GM12878 (cell line): ENCODE measurements around the gene KLHL22. TPM values are rescaled to one million over a fixed set of nuclear protein-coding genes. Genes with fewer than 3 reads are reported as not detected.

Experiments used
- ATAC-seq: fragments of 200-7000 bp; cut with Tn5 transposase; 3 replicates; pipeline ENCODE4 v1.9.1; 2020; ENCODE audit warnings: mild to moderate bottlenecking, moderate library complexity
- BruUV-seq: library from RNA; stranded (reverse); fragments of 400-500 nt; replicated peaks from 2 replicates; lab custom pipeline; 2021; lab: Mats Ljungman, UMichigan
- CTCF ChIA-PET: fragments of 300-600 bp; sonication (Branson Sonifier 250); formaldehyde crosslinking; extraction: SDS; loops from one replicate; lab custom pipeline; 2021; ENCODE audit warnings: inconsistent platforms; lab: Yijun Ruan, JAX
- POLR2A ChIA-PET: fragments of 350-600 bp; formaldehyde crosslinking; extraction: SDS; loops from one replicate; lab custom pipeline; 2021; ENCODE audit warnings: inconsistent platforms; lab: Charles Lee
- RAD21 ChIA-PET: fragments of 300-600 bp; sonication (Branson Sonifier 250); formaldehyde crosslinking; loops from one replicate; lab custom pipeline; 2023; ENCODE audit warnings: antibody characterized with exemption; ENCODE audit not compliant: unreplicated experiment; lab: Charles Lee
- SMC1A ChIA-PET: fragments of 300-600 bp; sonication (Branson Sonifier 250); formaldehyde crosslinking; loops from one replicate; lab custom pipeline; 2023; ENCODE audit not compliant: unreplicated experiment, uncharacterized antibody; lab: Charles Lee
- DNase-seq: peaks from one replicate; pipeline ENCODE4 v3.0.0-alpha.2; 2011; ENCODE audit warnings: low read depth, low spot score
- FAIRE-seq: peaks from 3 replicates; lab custom pipeline; 2011; peaks lifted over from hg19 to GRCh38; lab: Jason Lieb, UNC
- H2AFZ ChIP-seq: 2 replicates; pipeline ENCODE4 v1.6.0; 2011; ENCODE audit warnings: low read depth, low read length, control low read depth; ENCODE audit not compliant: control insufficient read depth
- H3K27ac ChIP-seq: 2 replicates; pipeline ENCODE4 v1.5.1; 2011; ENCODE audit warnings: control low read depth; ENCODE audit not compliant: control insufficient read depth, insufficient read depth
- H3K27me3 ChIP-seq, 2 experiments: replicated peaks in 1 of 2; 2 replicates each; pipeline versions ENCODE4 v1.6.0 to v1.6.1; 2011; ENCODE audit warnings: low read length in 1 of 2; ENCODE audit not compliant: control insufficient read depth in 2 of 2, insufficient read depth in 2 of 2
- H3K36me3 ChIP-seq, 2 experiments: 2 replicates each; pipeline ENCODE4 v1.5.1; 2011; ENCODE audit warnings: low read length in 1 of 2; ENCODE audit not compliant: control insufficient read depth in 2 of 2, insufficient read depth in 2 of 2
- H3K4me1 ChIP-seq: 2 replicates; pipeline ENCODE4 v1.6.1; 2011; ENCODE audit warnings: mild to moderate bottlenecking, low read length, moderate library complexity, mixed read lengths; ENCODE audit not compliant: control insufficient read depth, insufficient read depth
- H3K4me2 ChIP-seq: 2 replicates; pipeline ENCODE4 v1.6.0; 2011; ENCODE audit warnings: control low read depth; ENCODE audit not compliant: control insufficient read depth, insufficient read depth
- H3K4me3 ChIP-seq: fragments of 200-600 bp; sonication (generic); 2 replicates; pipeline ENCODE4 v1.5.1; 2016
- H3K79me2 ChIP-seq: 2 replicates; pipeline ENCODE4 v1.6.0; 2011; ENCODE audit warnings: low read length; ENCODE audit not compliant: control insufficient read depth, insufficient read depth
- H3K9ac ChIP-seq: 2 replicates; pipeline ENCODE4 v1.8.0; 2011; ENCODE audit warnings: low read length, control low read depth, mixed read lengths; ENCODE audit not compliant: control insufficient read depth, insufficient read depth
- H3K9me3 ChIP-seq: replicated peaks from 3 replicates; pipeline ENCODE4 v1.5.1; 2011; ENCODE audit warnings: mild to moderate bottlenecking, low read length; ENCODE audit not compliant: control insufficient read depth, insufficient read depth
- H4K20me1 ChIP-seq: 2 replicates; pipeline ENCODE4 v1.6.0; 2011; ENCODE audit not compliant: control insufficient read depth, insufficient read depth
- CEBPB ChIP-seq, 2 experiments: fragments of 150-350 bp in 1 of 2; IDR thresholded peaks; 2 replicates each; pipeline ENCODE4 v1.6.1; 2012 to 2014; ENCODE audit warnings: low read depth in 2 of 2, low read length in 2 of 2, borderline replicate concordance in 1 of 2, inconsistent platforms in 1 of 2
- CREB1 ChIP-seq: IDR thresholded peaks from 2 replicates; pipeline ENCODE4 v1.6.1; 2012; ENCODE audit warnings: low read depth, mild to moderate bottlenecking, inconsistent platforms
- CREM ChIP-seq: IDR thresholded peaks from 2 replicates; pipeline ENCODE4 v1.6.1; 2014; ENCODE audit warnings: antibody characterized with exemption, low read depth
- FOXM1 ChIP-seq: IDR thresholded peaks from 2 replicates; pipeline ENCODE4 v1.6.1; 2012; ENCODE audit warnings: low read depth, mild to moderate bottlenecking, inconsistent platforms, low read length, moderate library complexity
- NFYA ChIP-seq: IDR thresholded peaks from 2 replicates; pipeline ENCODE4 v1.6.1; 2011; ENCODE audit warnings: low read depth, mild to moderate bottlenecking, low read length, improper control_type of control experiment, borderline replicate concordance
- RELA ChIP-seq: fragments of 450-650 bp; IDR thresholded peaks from 2 replicates; pipeline ENCODE4 v1.8.0; 2014; ENCODE audit warnings: borderline replicate concordance; ENCODE audit not compliant: partially characterized antibody
- SMAD1 ChIP-seq: fragments of 450-650 bp; IDR thresholded peaks from 2 replicates; pipeline ENCODE4 v1.6.1; 2018; ENCODE audit warnings: mild to moderate bottlenecking, low read depth; ENCODE audit not compliant: partially characterized antibody
- SUZ12 ChIP-seq: fragments of 200-600 bp; sonication (generic); IDR thresholded peaks from one replicate; pipeline ENCODE4 v1.6.1; 2018; ENCODE audit warnings: antibody characterized with exemption, mild to moderate bottlenecking; ENCODE audit not compliant: unreplicated experiment
- WGBS: methylation state at CpG from one replicate; pipeline ENCODE4 v1.1.6; 2016; ENCODE audit warnings: low lambda C conversion rate; ENCODE audit not compliant: insufficient replicate concordance, insufficient coverage; ENCODE audit errors: missing lambda C conversion rate; 5-methylcytosine and 5-hydroxymethylcytosine counted together
- in situ Hi-C: fragments of 300-500 bp; cut with MboI; formaldehyde crosslinking; loops from 9 replicates; pipeline ENCODE4 v1.14.3; 2018; ENCODE audit warnings: mixed read lengths
- intact Hi-C: fragments of 100-400 bp; cut with micrococcal nuclease; formaldehyde crosslinking; loops from one replicate; pipeline ENCODE4 v1.14.2; 2022; ENCODE audit not compliant: unreplicated experiment
- polyA plus RNA-seq, 11 experiments: library from polyadenylated mRNA; depleted of rRNA in 4 of 11; unstranded in 6 of 11; stranded (reverse) in 5 of 11; fragments of >200 nt; fragmentation: Nextera tagmentation in 4 of 11; fragmentation: Illumina TruSeq in 1 of 11; extraction: Ambion mirVana in 4 of 11; extraction: Trizol in 1 of 11; gene quantifications; 1 replicate in 1 of 11; 2 replicates in 10 of 11; pipeline versions ENCODE4 v1.2.1 to v1.2.3, GENCODE V29; 2011 to 2016; ENCODE audit warnings: inconsistent platforms in 2 of 11, missing spikeins in 2 of 11, low read depth in 1 of 11
- total RNA-seq, 4 experiments: library from RNA; depleted of rRNA in 3 of 4; stranded (reverse); fragments of >200 nt in 3 of 4; fragmentation: Illumina TruSeq in 1 of 4; extraction: Trizol in 1 of 4; gene quantifications; 2 replicates each; pipeline versions ENCODE4 v1.2.1 to v1.2.3, GENCODE V29; 2013 to 2021

The KLHL22 gene
- total and polyA plus RNA-seq, 10 of the 15 experiments (the other 5 are each of a cell fraction or from before 2014, with no cell fraction given) = 0.06 to 22.1 (median 14.2) TPM

- Histone ChIP-seq H3K4me3 (no peak overlapping the region), H3K9ac (no peak overlapping the region), H3K4me2 (no peak overlapping the region), H4K20me1 (peaks cover 7% of the 10 kb centered on the region), H3K4me1 (no peaks in the 10 kb centered on the region; the same call in 1 of the 2 replicates), H3K27ac (no peak overlapping the region), H3K27me3 (no peaks in the 10 kb centered on the region), H3K79me2 (peaks cover 56% of the 10 kb centered on the region), H3K36me3 (peaks cover 23 to 33% of the 10 kb centered on the region in 2 experiments), H3K9me3 (no peaks in the 10 kb centered on the region), H2AFZ (no peak overlapping the region)
- intact Hi-C loops = no loop called here
- no TSS peak for BruUV-seq
- ChIA-PET POLR2A (no interaction called here), RAD21 (interaction anchor here (1.3 kb wide), 1 partner anchor 8 kb away, joined by 3 read pairs; no protein-coding TSS in a partner anchor), CTCF (no interaction called here), SMC1A (interaction anchor here (1.1 kb wide), 2 partner anchors 8 to 12 kb away, joined by 3 read pairs; no protein-coding TSS in a partner anchor)
- in situ Hi-C loops = no loop called here
- FAIRE-seq (no peak), DNase-seq (no peak), ATAC-seq (no peak)
- WGBS = 92% methylated on average over 14 of the region's 15 CpGs
- no peak for TF ChIP-seq CREM
- no peak for TF ChIP-seq SUZ12
Observed at GRCh38 chr22:20531404-20532201, 36.0 kb upstream of the KLHL22 start.

GRCh38 chr22:20531154-20531403, 35.5 kb upstream of the KLHL22 start:
- Histone ChIP-seq H3K4me1 (no peaks in the 10 kb centered on the region; the same call in 1 of the 2 replicates), H3K36me3 (peaks cover 19 to 34% of the 10 kb centered on the region in 2 experiments), H3K9ac (no peak overlapping the region), H3K4me3 (no peak overlapping the region), H3K4me2 (no peak overlapping the region), H3K27ac (no peak overlapping the region)
- no peak for ATAC-seq
- ChIA-PET RAD21 (no interaction called here), SMC1A (no interaction called here), POLR2A (no interaction called here)
- in situ Hi-C loops (no loop called here), intact Hi-C loops (no loop called here)
- 89% methylated on average over 1 of the region's 1 CpG for WGBS
- TF ChIP-seq SMAD1 (no peak), FOXM1 (no peak), RELA (no peak), CEBPB (IDR thresholded peaks at IDR 0.05; ENCODE audit: borderline replicate concordance in 1 of 2, low read depth in 2 of 2, low read length in 2 of 2) (no peak), NFYA (no peak), CREB1 (no peak), CREM (no peak)
- TF ChIP-seq, all 136 proteins: peak for 0
- FAIRE-seq (no peak), DNase-seq (no peak)
- CTCF ChIA-PET = interaction anchor here (1.2 kb wide), 1 partner anchor 41 kb away, joined by 4 read pairs; no protein-coding TSS in a partner anchor
- Histone ChIP-seq H4K20me1 (peaks cover 7% of the 10 kb centered on the region), H2AFZ (no peak overlapping the region), H3K9me3 (no peaks in the 10 kb centered on the region), H3K79me2 (peaks cover 61% of the 10 kb centered on the region), H3K27me3 (no peaks in the 10 kb centered on the region)
- no TSS peak for BruUV-seq
